ENCODE measurements around the gene C16orf74.

C16orf74 gene

DNA sequence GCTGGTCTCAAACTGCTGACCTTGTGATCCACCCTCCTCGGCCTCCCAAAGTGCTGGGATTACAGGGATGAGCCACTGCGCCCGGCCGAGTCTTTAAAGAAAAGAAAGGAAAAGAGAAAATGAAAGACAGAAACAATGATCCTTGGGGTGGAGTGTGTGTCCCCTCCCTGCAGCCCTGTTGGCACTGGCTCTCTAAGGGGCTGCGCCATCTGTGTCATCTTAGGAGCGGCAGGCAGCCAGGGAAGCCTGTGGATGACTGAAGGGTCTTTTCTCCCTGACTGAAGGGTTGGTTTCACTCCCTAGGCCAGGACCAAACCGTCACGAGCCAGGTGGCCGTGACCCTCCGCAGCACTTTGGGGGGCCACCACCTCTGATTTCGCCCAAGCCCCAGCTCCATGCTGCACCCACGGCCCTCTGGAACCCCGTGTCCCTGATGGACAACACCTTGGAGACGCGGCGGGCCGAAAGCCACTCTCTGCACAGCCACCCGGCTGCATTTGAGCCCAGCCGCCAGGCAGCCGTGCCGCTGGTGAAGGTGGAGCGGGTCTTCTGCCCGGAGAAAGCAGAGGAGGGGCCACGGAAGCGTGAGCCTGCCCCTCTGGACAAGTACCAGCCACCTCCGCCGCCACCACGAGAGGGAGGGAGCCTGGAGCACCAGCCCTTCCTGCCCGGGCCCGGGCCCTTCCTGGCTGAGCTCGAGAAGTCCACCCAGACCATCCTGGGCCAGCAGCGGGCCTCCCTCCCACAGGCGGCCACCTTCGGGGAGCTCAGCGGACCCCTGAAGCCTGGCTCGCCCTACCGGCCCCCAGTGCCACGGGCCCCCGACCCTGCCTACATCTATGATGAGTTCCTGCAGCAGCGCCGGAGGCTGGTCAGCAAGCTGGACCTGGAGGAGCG is 89.8 kb downstream of the C16orf74 start:
- H3K4me3 ChIP-seq (ENCODE audit: low read depth, low read length): no peak overlapping the region
- no peak for DNase-seq (ENCODE audit: low read depth)
- TF ChIP-seq, protein P1, sequence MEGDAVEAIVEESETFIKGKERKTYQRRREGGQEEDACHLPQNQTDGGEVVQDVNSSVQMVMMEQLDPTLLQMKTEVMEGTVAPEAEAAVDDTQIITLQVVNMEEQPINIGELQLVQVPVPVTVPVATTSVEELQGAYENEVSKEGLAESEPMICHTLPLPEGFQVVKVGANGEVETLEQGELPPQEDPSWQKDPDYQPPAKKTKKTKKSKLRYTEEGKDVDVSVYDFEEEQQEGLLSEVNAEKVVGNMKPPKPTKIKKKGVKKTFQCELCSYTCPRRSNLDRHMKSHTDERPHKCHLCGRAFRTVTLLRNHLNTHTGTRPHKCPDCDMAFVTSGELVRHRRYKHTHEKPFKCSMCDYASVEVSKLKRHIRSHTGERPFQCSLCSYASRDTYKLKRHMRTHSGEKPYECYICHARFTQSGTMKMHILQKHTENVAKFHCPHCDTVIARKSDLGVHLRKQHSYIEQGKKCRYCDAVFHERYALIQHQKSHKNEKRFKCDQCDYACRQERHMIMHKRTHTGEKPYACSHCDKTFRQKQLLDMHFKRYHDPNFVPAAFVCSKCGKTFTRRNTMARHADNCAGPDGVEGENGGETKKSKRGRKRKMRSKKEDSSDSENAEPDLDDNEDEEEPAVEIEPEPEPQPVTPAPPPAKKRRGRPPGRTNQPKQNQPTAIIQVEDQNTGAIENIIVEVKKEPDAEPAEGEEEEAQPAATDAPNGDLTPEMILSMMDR (IDR thresholded peaks at IDR 0.05; ENCODE audit: low read depth, low read length): no peak
- TF ChIP-seq MYC (IDR thresholded peaks at IDR 0.05; ENCODE audit: low read depth, low read length) (no peak), POLR2A (IDR thresholded peaks at IDR 0.05; ENCODE audit: extremely low read depth, insufficient read length) (no peak), MAX (IDR thresholded peaks at IDR 0.05; ENCODE audit: low read depth, low read length) (no peak)

DNA sequence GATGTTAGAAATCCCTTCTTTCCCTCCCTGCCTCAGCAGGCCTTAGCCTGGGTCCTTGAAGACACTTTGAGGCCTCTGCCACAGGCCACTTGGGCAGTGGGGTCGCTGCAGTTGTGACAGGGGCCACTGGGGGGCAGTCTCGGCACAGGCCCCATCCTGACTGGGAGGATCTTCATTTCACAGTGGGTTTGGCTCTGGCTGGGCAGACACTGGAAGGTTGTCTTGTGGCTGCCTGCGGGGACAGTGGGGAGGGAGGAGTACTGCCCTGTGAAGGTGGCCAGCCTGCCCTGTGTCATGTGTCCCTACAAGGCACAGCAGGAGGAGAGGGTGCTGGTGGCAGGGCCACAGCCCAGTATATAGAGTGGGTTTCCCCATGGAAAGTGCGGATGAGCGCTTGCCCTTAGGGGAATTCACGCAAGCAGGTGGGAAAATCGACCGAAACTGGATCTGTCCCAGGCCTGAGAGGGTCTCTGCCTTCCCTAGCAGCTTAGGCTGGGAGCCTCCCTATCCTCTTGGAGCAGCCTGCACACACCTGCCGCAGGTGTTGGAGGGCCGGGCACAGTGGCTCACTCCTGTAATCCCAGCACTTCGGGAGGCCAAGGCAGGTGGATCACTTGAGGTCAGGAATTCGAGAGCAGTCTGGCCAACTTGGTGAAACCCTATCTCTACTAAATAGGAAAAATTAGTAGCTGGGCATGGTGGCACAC is 90.9 kb downstream of the C16orf74 start:
- DNase-seq (ENCODE audit: low read depth): peak; percentile 80
- no peak for TF ChIP-seq MYC (IDR thresholded peaks at IDR 0.05; ENCODE audit: low read depth, low read length)
- TF ChIP-seq, protein P1 (IDR thresholded peaks at IDR 0.05; ENCODE audit: low read depth, low read length): peak; percentile 99
- TF ChIP-seq POLR2A (IDR thresholded peaks at IDR 0.05; ENCODE audit: extremely low read depth, insufficient read length): no peak
- 0 out of 2 replicates have a peak, but pooled peaks have one; percentile 10 for TF ChIP-seq MAX (IDR thresholded peaks at IDR 0.05; ENCODE audit: low read depth, low read length)
- H3K4me3 ChIP-seq (ENCODE audit: low read depth, low read length): no peak overlapping the region

- DNase-seq (ENCODE audit: low read depth): no peak
- no peak for TF ChIP-seq MYC (IDR thresholded peaks at IDR 0.05; ENCODE audit: low read depth, low read length)
- TF ChIP-seq, protein P1 (IDR thresholded peaks at IDR 0.05; ENCODE audit: low read depth, low read length): no peak
- no peak for TF ChIP-seq POLR2A (IDR thresholded peaks at IDR 0.05; ENCODE audit: extremely low read depth, insufficient read length)
- no peak for TF ChIP-seq MAX (IDR thresholded peaks at IDR 0.05; ENCODE audit: low read depth, low read length)
- no peak overlapping the region for H3K4me3 ChIP-seq (ENCODE audit: low read depth, low read length)
Observed at GRCh38 chr16:85659336-85659735, 91.6 kb downstream of the C16orf74 start.

DNA sequence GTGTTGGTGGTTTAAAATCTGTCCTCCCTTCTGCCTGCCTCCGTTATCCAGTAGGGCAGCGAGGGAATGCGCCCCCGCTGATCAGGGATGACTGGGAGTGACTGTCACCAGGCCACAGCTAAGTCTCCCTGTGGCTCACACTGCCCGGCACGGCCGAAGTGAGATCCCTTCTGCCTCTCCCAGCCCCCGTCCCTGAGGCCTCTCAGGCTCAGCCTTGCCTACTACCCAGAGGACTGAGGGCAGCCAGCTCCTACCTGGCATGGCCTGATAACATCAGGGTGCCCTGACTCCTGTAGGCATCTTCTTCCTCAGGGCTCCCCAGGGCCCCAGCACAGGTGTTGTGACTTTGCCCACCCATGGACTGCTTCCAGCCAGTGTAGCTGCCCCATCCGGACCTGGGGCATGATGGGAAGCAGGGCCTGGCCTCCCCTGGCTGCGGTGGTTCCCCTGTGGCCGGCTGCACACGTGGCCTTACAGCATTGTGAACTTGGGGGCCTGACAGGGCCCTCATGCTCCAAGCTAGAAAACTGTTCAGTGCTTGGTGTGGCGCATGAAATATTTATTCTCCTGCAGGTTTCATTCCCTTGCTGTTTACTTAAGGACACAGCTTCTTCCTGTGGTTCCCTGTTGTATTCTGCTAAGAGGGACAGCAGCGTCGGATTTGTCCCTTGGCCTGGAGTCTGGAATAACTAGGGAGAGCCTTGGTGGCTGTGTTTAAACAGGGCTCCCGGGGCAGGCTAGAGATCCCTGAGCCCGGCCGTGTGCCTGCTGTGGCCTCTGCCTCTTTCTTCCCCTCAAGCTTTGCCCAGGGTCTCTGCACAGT is 92.2 kb downstream of the C16orf74 start:
- TF ChIP-seq POLR2A (IDR thresholded peaks at IDR 0.05; ENCODE audit: extremely low read depth, insufficient read length): no peak
- no peak for TF ChIP-seq MYC (IDR thresholded peaks at IDR 0.05; ENCODE audit: low read depth, low read length)
- no peak for TF ChIP-seq MAX (IDR thresholded peaks at IDR 0.05; ENCODE audit: low read depth, low read length)
- TF ChIP-seq, protein P1 (IDR thresholded peaks at IDR 0.05; ENCODE audit: low read depth, low read length): no peak
- DNase-seq (ENCODE audit: low read depth): no peak
- H3K4me3 ChIP-seq (ENCODE audit: low read depth, low read length): no peak overlapping the region

- no peak overlapping the region for H3K4me3 ChIP-seq (ENCODE audit: low read depth, low read length)
- DNase-seq (ENCODE audit: low read depth): no peak
- TF ChIP-seq, protein P1 (IDR thresholded peaks at IDR 0.05; ENCODE audit: low read depth, low read length): no peak
- TF ChIP-seq POLR2A (IDR thresholded peaks at IDR 0.05; ENCODE audit: extremely low read depth, insufficient read length) (no peak), MYC (IDR thresholded peaks at IDR 0.05; ENCODE audit: low read depth, low read length) (no peak), MAX (IDR thresholded peaks at IDR 0.05; ENCODE audit: low read depth, low read length) (no peak)
Observed at GRCh38 chr16:85657996-85658395, 92.9 kb downstream of the C16orf74 start.

Data from NB4 (cell line).